Mucosa of rectum (tissue), 2 donors: ENCODE measurements around the gene KIR2DL1.
"Not testable (repeated sequence)": the region's sequence is repeated elsewhere in the genome, so short reads cannot be mapped to it uniquely, and the experiment has no call there.

Experiments used
- H3K27ac ChIP-seq, 2 donors: one replicate each; pipeline ENCODE4 v1.7.0; 2013; ENCODE audit warnings: inconsistent platforms in 2 of 2, low read depth in 2 of 2, low read length in 2 of 2
- H3K27me3 ChIP-seq, 2 donors: one replicate each; pipeline ENCODE4 v1.7.0; 2013; ENCODE audit warnings: low read length in 2 of 2; ENCODE audit not compliant: control insufficient read depth in 2 of 2, insufficient read depth in 2 of 2
- H3K36me3 ChIP-seq, 2 donors: one replicate each; pipeline ENCODE4 v1.7.0; 2013; ENCODE audit warnings: low read length in 2 of 2; ENCODE audit not compliant: control insufficient read depth in 2 of 2, insufficient read depth in 2 of 2
- H3K4me1 ChIP-seq, 2 donors: one replicate each; pipeline ENCODE4 v1.7.0; 2013; ENCODE audit warnings: low read length in 2 of 2, mild to moderate bottlenecking in 1 of 2; ENCODE audit not compliant: control insufficient read depth in 2 of 2, insufficient read depth in 2 of 2
- H3K4me3 ChIP-seq, 2 donors: one replicate each; pipeline ENCODE4 v1.7.0; 2013; ENCODE audit warnings: low read length in 2 of 2
- H3K9ac ChIP-seq, 2 donors: one replicate each; pipeline ENCODE4 v1.7.0; 2013; ENCODE audit warnings: low read length in 2 of 2, low read depth in 1 of 2, mild to moderate bottlenecking in 1 of 2
- H3K9me3 ChIP-seq, 2 donors: one replicate each; pipeline ENCODE4 v1.7.0; 2013; ENCODE audit warnings: low read length in 2 of 2; ENCODE audit not compliant: control insufficient read depth in 2 of 2
- donor health status: healthy.
- donor health status: Normal muscosa, but diverticular disease.

KIR2DL1 gene

GRCh38 chr19:54771018-54771960 lies 1.7 kb downstream of the KIR2DL1 start:
- not testable (repeated sequence) for H3K36me3 ChIP-seq, H3K9me3 ChIP-seq, H3K27me3 ChIP-seq, H3K9ac ChIP-seq, H3K27ac ChIP-seq, H3K4me3 ChIP-seq, H3K4me1 ChIP-seq

GRCh38 chr19:54772666-54773065 lies 3.1 kb downstream of the KIR2DL1 start:
- not testable (repeated sequence) for H3K4me3 ChIP-seq, H3K9me3 ChIP-seq, H3K27me3 ChIP-seq, H3K4me1 ChIP-seq, H3K36me3 ChIP-seq, H3K27ac ChIP-seq, H3K9ac ChIP-seq

- H3K9me3 ChIP-seq, H3K36me3 ChIP-seq, H3K9ac ChIP-seq, H3K4me3 ChIP-seq, H3K27ac ChIP-seq, H3K27me3 ChIP-seq, H3K4me1 ChIP-seq: not testable (repeated sequence)
These were observed 5.7 kb downstream of the KIR2DL1 start for GRCh38 chr19:54775095-54775815.

GRCh38 chr19:54775830-54776229 lies 6.2 kb downstream of the KIR2DL1 start:
- H3K27me3 ChIP-seq, H3K36me3 ChIP-seq, H3K9ac ChIP-seq, H3K27ac ChIP-seq, H3K4me1 ChIP-seq, H3K9me3 ChIP-seq, H3K4me3 ChIP-seq: not testable (repeated sequence)

- H3K36me3 ChIP-seq, H3K9ac ChIP-seq, H3K27ac ChIP-seq, H3K27me3 ChIP-seq, H3K4me3 ChIP-seq, H3K9me3 ChIP-seq, H3K4me1 ChIP-seq: not testable (repeated sequence)
These were observed 8.3 kb downstream of the KIR2DL1 start for GRCh38 chr19:54777851-54778250.

- not testable (repeated sequence) for H3K9me3 ChIP-seq, H3K27me3 ChIP-seq, H3K4me1 ChIP-seq, H3K9ac ChIP-seq, H3K4me3 ChIP-seq, H3K27ac ChIP-seq, H3K36me3 ChIP-seq
These were observed 9.3 kb downstream of the KIR2DL1 start for GRCh38 chr19:54778896-54779295.

- not testable (repeated sequence) for H3K9me3 ChIP-seq, H3K27me3 ChIP-seq, H3K4me1 ChIP-seq, H3K9ac ChIP-seq, H3K27ac ChIP-seq, H3K4me3 ChIP-seq, H3K36me3 ChIP-seq
These were observed 13.3 kb downstream of the KIR2DL1 start for GRCh38 chr19:54782916-54783315.

- H3K4me1 ChIP-seq, H3K4me3 ChIP-seq, H3K9me3 ChIP-seq, H3K27me3 ChIP-seq, H3K9ac ChIP-seq, H3K36me3 ChIP-seq, H3K27ac ChIP-seq: not testable (repeated sequence)
These were observed 16.6 kb downstream of the KIR2DL1 start for GRCh38 chr19:54786091-54786723.

GRCh38 chr19:54788154-54788553 lies 18.6 kb downstream of the KIR2DL1 start:
- H3K36me3 ChIP-seq, H3K9me3 ChIP-seq, H3K27me3 ChIP-seq, H3K4me3 ChIP-seq, H3K4me1 ChIP-seq, H3K27ac ChIP-seq, H3K9ac ChIP-seq: not testable (repeated sequence)

GRCh38 chr19:54790711-54791110 lies 21.1 kb downstream of the KIR2DL1 start:
- Histone ChIP-seq H3K9ac (no peak overlapping the region), H3K4me3 (no peak overlapping the region), H3K4me1 (no peaks in the 10 kb centered on the region), H3K27me3 (no peaks in the 10 kb centered on the region), H3K27ac (no peak overlapping the region), H3K36me3 (no peaks in the 10 kb centered on the region), H3K9me3 (no peaks in the 10 kb centered on the region)
